ENCODE results near the gene CAD. TPM values are rescaled to one million over a fixed set of nuclear protein-coding genes. Genes with fewer than 3 reads are reported as not detected.
"Not testable (repeated sequence)": the region's sequence is repeated elsewhere in the genome, so short reads cannot be mapped to it uniquely, and the experiment has no call there.

Gene CAD
- total and polyA plus RNA-seq, 5 donors, result 6.0 to 12.0 (median 9.9) TPM

DNA sequence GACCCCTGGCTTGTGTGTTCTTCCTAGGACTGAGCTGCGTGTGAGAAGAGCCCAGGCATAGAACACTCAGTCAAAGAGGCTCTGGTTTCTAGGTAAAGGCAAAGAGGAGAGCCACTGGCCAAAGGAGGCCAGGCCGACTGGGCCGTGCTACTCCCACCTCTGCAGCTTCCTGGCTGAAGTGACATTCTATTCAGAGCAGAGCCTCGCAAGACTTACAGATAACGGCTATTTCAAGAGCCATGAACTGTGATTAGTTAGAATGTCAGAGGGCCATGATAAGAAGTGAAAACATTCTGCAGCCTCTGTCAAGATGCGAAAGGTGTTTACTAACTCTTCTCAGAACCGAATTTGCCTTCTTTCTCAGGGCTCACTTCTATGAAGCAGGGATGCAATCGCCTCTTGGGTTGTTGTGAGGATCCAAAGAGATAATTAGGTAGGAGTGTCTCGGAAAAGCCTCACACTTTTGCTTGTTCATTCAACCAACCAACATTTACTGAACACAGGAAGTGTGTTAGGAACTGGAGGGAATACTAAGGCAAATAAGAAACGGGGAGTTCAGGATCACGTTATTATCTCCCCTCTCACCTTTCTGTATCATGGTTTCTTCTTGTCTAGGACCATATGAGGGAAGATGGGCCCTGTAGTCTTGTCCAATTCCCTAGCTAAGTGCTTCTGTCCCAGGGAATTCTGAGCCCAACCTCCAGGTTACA, 54.6 kb downstream of the CAD start:
- ATAC-seq (peak; percentile 85 to 86), DNase-seq (no peak)
- Histone ChIP-seq H3K4me3 (ENCODE audit: low read length) (no peak overlapping the region), H3K27ac (ENCODE audit: low read length) (peak overlapping the region; percentile 88), H3K4me1 (ENCODE audit: control insufficient read depth, insufficient read depth, low read length) (peaks cover 6% of the 10 kb centered on the region), H3K9me3 (ENCODE audit: control insufficient read depth, low read length) (no peaks in the 10 kb centered on the region), H3K27me3 (ENCODE audit: control insufficient read depth, insufficient read depth) (no peaks in the 10 kb centered on the region)
- 28% methylated on average over 11 of the region's 11 CpGs for WGBS
- intact Hi-C loops (cut with DNase I), result no loop called here

DNA sequence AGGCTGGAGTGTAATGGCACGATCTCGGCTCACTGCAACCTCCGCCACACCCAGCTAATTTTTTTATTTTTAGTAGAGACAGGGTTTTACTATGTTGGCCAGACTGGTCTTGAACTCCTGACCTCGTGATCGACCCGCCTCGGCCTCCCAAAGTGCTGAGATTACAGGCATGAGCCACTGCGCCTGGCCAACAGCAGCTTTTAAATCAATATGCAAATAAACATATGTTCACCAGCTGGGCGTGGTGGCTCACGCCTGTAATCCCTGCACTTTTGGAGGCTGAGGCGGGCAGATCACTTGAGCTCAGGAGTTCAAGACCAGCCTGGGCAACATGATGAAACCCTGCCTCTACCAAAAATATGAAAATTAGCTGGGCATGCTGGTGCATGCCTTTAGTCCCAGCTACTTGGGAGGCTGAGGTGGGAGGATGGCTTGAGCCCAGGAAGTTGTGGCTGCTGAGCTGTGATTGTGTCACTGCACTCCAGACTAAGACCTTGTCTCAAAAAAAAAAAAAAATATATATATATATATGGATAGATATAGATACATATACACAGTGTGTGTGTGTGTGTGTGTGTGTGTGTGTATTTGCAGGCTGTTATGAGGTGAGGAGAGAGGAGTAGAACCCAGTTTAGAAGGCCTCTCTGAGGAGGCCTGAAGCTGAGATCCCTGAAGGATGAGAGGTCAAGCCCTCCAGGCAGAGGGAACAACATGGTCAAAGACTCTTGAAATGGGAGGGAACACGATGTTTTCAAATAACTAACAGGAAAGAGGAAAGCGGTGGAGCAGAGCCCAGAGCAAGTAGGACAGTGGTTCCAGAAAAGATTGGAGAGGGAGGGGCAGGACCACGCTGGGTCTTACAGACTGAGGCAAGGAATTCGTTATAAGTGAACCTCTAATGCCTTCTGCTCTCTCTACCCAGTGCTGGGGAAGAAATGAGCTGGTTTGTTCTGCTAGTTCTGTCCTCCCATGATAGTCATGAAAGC, 55.7 kb downstream of the CAD start:
- peak; percentile 40 to 53 for ATAC-seq
- DNase-seq; intact Hi-C loops (cut with DNase I); H3K4me3 ChIP-seq (ENCODE audit: low read length); H3K9me3 ChIP-seq (ENCODE audit: control insufficient read depth, low read length); H3K4me1 ChIP-seq (ENCODE audit: control insufficient read depth, insufficient read depth, low read length); H3K27me3 ChIP-seq (ENCODE audit: control insufficient read depth, insufficient read depth): not testable (repeated sequence)
- 53% methylated on average over 15 of the region's 15 CpGs for WGBS
- peak overlapping the region; percentile 88 for H3K27ac ChIP-seq (ENCODE audit: low read length)

GRCh38 chr2:27275211-27276150, 58.3 kb downstream of the CAD start, which contains the start of gene DNAJC5G:
TSS of gene DNAJC5G (plus strand) at chr2:27275433. CDS start at chr2:27276729, 1,296 bp downstream.
- ATAC-seq, result no peak
- Histone ChIP-seq H3K4me3 (ENCODE audit: low read length) (no peak within 1 kb of the TSS), H3K27ac (ENCODE audit: low read length) (no peak within 1 kb of the TSS), H3K9me3 (ENCODE audit: control insufficient read depth, low read length) (no peaks in the 10 kb centered on the region), H3K27me3 (ENCODE audit: control insufficient read depth, insufficient read depth) (no peaks in the 10 kb centered on the region), H3K4me1 (ENCODE audit: control insufficient read depth, insufficient read depth, low read length) (peaks cover 6% of the 10 kb centered on the region)
- no peak for DNase-seq
- 79% methylated on average over 39 of the region's 39 CpGs for WGBS
- intact Hi-C loops (cut with DNase I), result no loop called here

DNA sequence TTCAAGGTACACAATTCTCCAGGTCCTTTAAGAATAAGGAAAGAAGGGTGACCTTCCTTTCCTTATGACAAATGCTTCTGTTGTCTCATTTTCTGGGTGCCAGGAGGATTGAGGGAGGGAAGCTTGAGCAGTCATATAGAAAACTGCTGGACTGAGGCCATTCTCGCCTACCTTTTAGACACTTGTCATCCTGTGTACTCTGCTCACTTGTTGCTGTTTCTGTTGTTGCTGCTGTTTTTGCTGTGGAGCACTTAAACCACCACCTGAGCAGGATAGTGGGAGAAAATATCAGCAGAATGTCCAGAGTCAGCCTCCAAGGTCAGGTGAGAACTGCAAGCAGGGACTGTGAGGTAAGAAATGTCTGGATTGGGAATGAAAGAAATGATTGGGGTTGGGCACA, 60.8 kb downstream of the CAD start:
- Histone ChIP-seq H3K27me3 (ENCODE audit: control insufficient read depth, insufficient read depth) (no peaks in the 10 kb centered on the region), H3K27ac (ENCODE audit: low read length) (no peak overlapping the region), H3K4me1 (ENCODE audit: control insufficient read depth, insufficient read depth, low read length) (no peaks in the 10 kb centered on the region), H3K4me3 (ENCODE audit: low read length) (no peak overlapping the region), H3K9me3 (ENCODE audit: control insufficient read depth, low read length) (no peaks in the 10 kb centered on the region)
- DNase-seq (no peak), ATAC-seq (no peak)
- intact Hi-C loops (cut with DNase I), result no loop called here
- WGBS, result 77% methylated on average over 1 of the region's 1 CpG

DNA sequence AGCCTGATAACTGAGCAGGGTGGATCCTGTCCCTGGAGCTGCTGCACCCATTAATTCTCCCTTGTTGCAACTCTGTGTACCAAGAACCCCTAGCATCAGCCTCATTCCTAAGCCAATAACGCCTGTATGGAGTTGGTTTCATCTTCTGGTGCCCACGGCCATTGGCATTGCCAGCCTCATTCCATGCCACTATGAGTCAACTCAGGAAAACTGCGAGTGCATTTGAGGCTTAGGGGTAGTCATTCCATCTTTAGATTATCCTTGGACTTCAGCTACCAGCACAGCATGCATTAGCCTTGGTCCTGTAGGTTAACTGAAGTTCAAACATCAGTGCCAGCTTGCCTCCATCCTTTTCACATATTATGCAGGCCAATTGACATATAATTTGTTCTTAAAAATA, 63.7 kb downstream of the CAD start:
- Histone ChIP-seq H3K9me3 (ENCODE audit: control insufficient read depth, low read length) (no peaks in the 10 kb centered on the region), H3K27ac (ENCODE audit: low read length) (peak overlapping the region; percentile 4), H3K4me1 (ENCODE audit: control insufficient read depth, insufficient read depth, low read length) (no peaks in the 10 kb centered on the region), H3K4me3 (ENCODE audit: low read length) (no peak overlapping the region), H3K27me3 (ENCODE audit: control insufficient read depth, insufficient read depth) (no peaks in the 10 kb centered on the region)
- ATAC-seq (no peak), DNase-seq (no peak)
- WGBS, result 76% methylated on average over 3 of the region's 3 CpGs
- intact Hi-C loops (cut with DNase I), result loop anchor here in 3 of 4 donors (5.0 to 10.0 kb wide), 3 partner anchors 34 to 186 kb away; no protein-coding TSS in a partner anchor

- intact Hi-C loops (cut with DNase I), result loop anchor here in 3 of 4 donors (5.0 to 10.0 kb wide), 3 partner anchors 34 to 187 kb away; no protein-coding TSS in a partner anchor
- no peaks in the 10 kb centered on the region for H3K27me3 ChIP-seq (ENCODE audit: control insufficient read depth, insufficient read depth)
- no peak for ATAC-seq
- no peaks in the 10 kb centered on the region for H3K4me1 ChIP-seq (ENCODE audit: control insufficient read depth, insufficient read depth, low read length)
- H3K27ac ChIP-seq (ENCODE audit: low read length), result peak overlapping the region; percentile 99
- 52% methylated on average over 3 of the region's 3 CpGs for WGBS
- DNase-seq, result no peak
- H3K4me3 ChIP-seq (ENCODE audit: low read length), result no peak overlapping the region
- no peaks in the 10 kb centered on the region for H3K9me3 ChIP-seq (ENCODE audit: control insufficient read depth, low read length)
These were observed 64.3 kb downstream of the CAD start for GRCh38 chr2:27281442-27281841.

GRCh38 chr2:27281855-27282559, 64.8 kb downstream of the CAD start, which contains the start of gene TRIM54:
TSS of gene TRIM54 (plus strand) at chr2:27282429. CDS start at chr2:27282732, 303 bp downstream.
- intact Hi-C loops (cut with DNase I), result loop anchor here in 3 of 4 donors (5.0 to 10.0 kb wide), 3 partner anchors 35 to 187 kb away; no protein-coding TSS in a partner anchor
- peak within 1 kb of the TSS; percentile 99 for H3K27ac ChIP-seq (ENCODE audit: low read length)
- H3K9me3 ChIP-seq (ENCODE audit: control insufficient read depth, low read length), result no peaks in the 10 kb centered on the region
- no peaks in the 10 kb centered on the region for H3K4me1 ChIP-seq (ENCODE audit: control insufficient read depth, insufficient read depth, low read length)
- H3K27me3 ChIP-seq (ENCODE audit: control insufficient read depth, insufficient read depth), result no peaks in the 10 kb centered on the region
- H3K4me3 ChIP-seq (ENCODE audit: low read length), result peak within 1 kb of the TSS; percentile 62
- peak; percentile 86 to 88 for ATAC-seq
- DNase-seq, result no peak
- 46% methylated on average over 5 of the region's 5 CpGs for WGBS

GRCh38 chr2:27282892-27283291, 65.7 kb downstream of the CAD start:
- DNase-seq (no peak), ATAC-seq (peak; percentile 54 to 62)
- no peaks in the 10 kb centered on the region for H3K9me3 ChIP-seq (ENCODE audit: control insufficient read depth, low read length)
- H3K4me1 ChIP-seq (ENCODE audit: control insufficient read depth, insufficient read depth, low read length), result peaks cover under 1% of the 10 kb centered on the region
- whole genome bisulfite sequencing, result 24% methylated on average over 5 of the region's 5 CpGs
- no peaks in the 10 kb centered on the region for H3K27me3 ChIP-seq (ENCODE audit: control insufficient read depth, insufficient read depth)
- intact Hi-C loops (cut with DNase I), result loop anchor here in 3 of 4 donors (5.0 to 10.0 kb wide), 3 partner anchors 36 to 188 kb away; no protein-coding TSS in a partner anchor
- H3K4me3 ChIP-seq (ENCODE audit: low read length), result peak overlapping the region; percentile 62
- H3K27ac ChIP-seq (ENCODE audit: low read length), result peak overlapping the region; percentile 99

GRCh38 chr2:27284996-27285395, 67.8 kb downstream of the CAD start:
- H3K4me1 ChIP-seq (ENCODE audit: control insufficient read depth, insufficient read depth, low read length), result peaks cover 2% of the 10 kb centered on the region
- WGBS, result 87% methylated on average over 1 of the region's 1 CpG
- H3K27ac ChIP-seq (ENCODE audit: low read length), result peak overlapping the region; percentile 7
- ATAC-seq (no peak), DNase-seq (no peak)
- H3K4me3 ChIP-seq (ENCODE audit: low read length), result peak overlapping the region; percentile 62
- intact Hi-C loops (cut with DNase I), result loop anchor here in 3 of 4 donors (5.0 to 10.0 kb wide), 3 partner anchors 38 to 190 kb away; no protein-coding TSS in a partner anchor
- H3K27me3 ChIP-seq (ENCODE audit: control insufficient read depth, insufficient read depth), result no peaks in the 10 kb centered on the region
- no peaks in the 10 kb centered on the region for H3K9me3 ChIP-seq (ENCODE audit: control insufficient read depth, low read length)
